Measurements from ENCODE around the gene GPRC5A. TPM values are rescaled to one million over a fixed set of nuclear protein-coding genes. Genes with fewer than 3 reads are reported as not detected.
A peak's percentile ranks its signal among the peaks of the same experiment; 100 is the strongest.

GPRC5A gene
- total and polyA plus RNA-seq, 2 experiments from 2014 or later: 0.16 to 0.38 TPM

DNA sequence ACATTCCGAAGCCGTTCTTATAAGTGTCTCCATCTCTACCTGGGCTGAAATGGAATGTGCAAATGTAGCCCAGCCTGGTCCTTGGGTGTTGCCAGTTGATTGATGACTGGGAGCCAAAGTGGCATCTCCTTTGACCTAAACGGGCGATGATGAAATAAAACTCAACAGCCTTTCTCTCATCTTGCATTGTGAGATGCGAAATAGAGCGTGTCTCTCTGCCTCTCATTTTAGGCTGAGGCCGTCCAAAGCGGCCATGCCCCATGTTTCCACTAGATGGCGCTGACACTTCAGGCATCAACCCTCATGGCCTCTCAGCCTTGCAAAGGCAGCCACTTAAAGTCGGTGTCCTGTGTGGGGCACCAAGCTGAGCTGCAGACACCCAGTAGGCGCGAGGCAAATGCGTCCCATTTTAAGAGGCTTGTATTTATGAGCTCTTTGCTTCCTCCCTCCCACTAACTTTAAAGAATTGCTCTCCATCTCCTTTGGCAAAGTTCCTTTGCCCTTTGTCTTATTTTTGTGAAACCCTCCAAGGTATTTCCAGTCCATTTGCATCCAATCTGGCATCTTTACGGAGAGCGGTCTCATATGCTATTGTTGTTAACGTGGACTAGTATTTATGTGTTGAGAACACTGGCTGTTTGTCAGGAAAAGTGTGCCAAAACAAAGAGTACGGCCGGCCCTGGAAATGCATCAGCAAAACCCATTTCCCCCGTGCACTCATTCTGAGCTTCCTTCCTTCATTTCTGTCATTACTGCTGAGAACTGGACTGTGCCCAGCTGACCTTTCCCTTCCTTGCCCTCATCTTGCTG lies 25.0 kb downstream of the GPRC5A start:
- H3K27me3 ChIP-seq (ENCODE audit: insufficient read depth): no peaks in the 10 kb centered on the region
- no peak overlapping the region for H3K4me3 ChIP-seq
- peaks cover 3% of the 10 kb centered on the region for H3K4me1 ChIP-seq (ENCODE audit: insufficient read depth)
- Mint-ChIP-seq H3K4me1 (peaks cover 23% of the 10 kb centered on the region), H3K27me3 (ENCODE audit: insufficient read depth, low read depth, poor library complexity) (peaks cover 9% of the 10 kb centered on the region), H3K4me3 (no peak overlapping the region), H3K36me3 (ENCODE audit: low read depth) (no peaks in the 10 kb centered on the region), H3K9me3 (no peaks in the 10 kb centered on the region), H3K27ac (no peak overlapping the region)
- no peaks in the 10 kb centered on the region for H4K20me1 ChIP-seq (replicated peaks; ENCODE audit: insufficient read depth)
- H3K79me2 ChIP-seq (replicated peaks; ENCODE audit: insufficient read depth): no peaks in the 10 kb centered on the region
- no peak overlapping the region for H3K27ac ChIP-seq (ENCODE audit: low read depth)
- H2AFZ ChIP-seq: peak overlapping the region; percentile 70; the same call in 1 of the 2 replicates
- H3F3A ChIP-seq (replicated peaks; ENCODE audit: low read depth): peaks cover 2% of the 10 kb centered on the region; the same call in 1 of the 2 replicates
- no peaks in the 10 kb centered on the region for H3K36me3 ChIP-seq (ENCODE audit: insufficient read depth)
- ATAC-seq: peak; percentile 95
- TF ChIP-seq POLR2AphosphoS5 (IDR thresholded peaks at IDR 0.05; ENCODE audit: low read depth): no peak
- TF ChIP-seq CTCF (conservative IDR thresholded peaks at IDR 0.05; ENCODE audit: low read depth in 2 of 2): peak; percentile 98 to 100
- H3K9me2 ChIP-seq (ENCODE audit: insufficient read depth): no peaks in the 10 kb centered on the region
- peak; percentile 87 for DNase-seq (ENCODE audit: low spot score)
- no peak overlapping the region for H3K4me2 ChIP-seq

GRCh38 chr12:12917517-12917916 lies 26.2 kb downstream of the GPRC5A start:
- Histone ChIP-seq H3K27me3 (ENCODE audit: insufficient read depth) (no peaks in the 10 kb centered on the region), H3K4me3 (no peak overlapping the region), H3K36me3 (ENCODE audit: insufficient read depth) (no peaks in the 10 kb centered on the region), H3K27ac (ENCODE audit: low read depth) (no peak overlapping the region), H2AFZ (no peak overlapping the region), H3K9me2 (ENCODE audit: insufficient read depth) (no peaks in the 10 kb centered on the region), H4K20me1 (replicated peaks; ENCODE audit: insufficient read depth) (no peaks in the 10 kb centered on the region), H3K4me2 (no peak overlapping the region), H3F3A (replicated peaks; ENCODE audit: low read depth) (peaks cover 4% of the 10 kb centered on the region; the same call in 1 of the 2 replicates), H3K4me1 (ENCODE audit: insufficient read depth) (peaks cover 7% of the 10 kb centered on the region), H3K79me2 (replicated peaks; ENCODE audit: insufficient read depth) (no peaks in the 10 kb centered on the region)
- no peak for DNase-seq (ENCODE audit: low spot score)
- Mint-ChIP-seq H3K9me3 (no peaks in the 10 kb centered on the region), H3K36me3 (ENCODE audit: low read depth) (no peaks in the 10 kb centered on the region), H3K4me3 (no peak overlapping the region), H3K27ac (no peak overlapping the region), H3K4me1 (peaks cover 33% of the 10 kb centered on the region), H3K27me3 (ENCODE audit: insufficient read depth, low read depth, poor library complexity) (peaks cover 11% of the 10 kb centered on the region)
- ATAC-seq: no peak
- TF ChIP-seq STAT1 (IDR thresholded peaks at IDR 0.05; ENCODE audit: unreplicated experiment) (no peak), EZH2phosphoT487 (IDR thresholded peaks at IDR 0.05; ENCODE audit: unreplicated experiment) (no peak), ZNF331 (CRISPR knock-in tag; IDR thresholded peaks at IDR 0.05; ENCODE audit: low read depth) (no peak), NANOG (IDR thresholded peaks at IDR 0.05; ENCODE audit: borderline replicate concordance) (no peak), POLR2AphosphoS5 (IDR thresholded peaks at IDR 0.05; ENCODE audit: low read depth) (no peak), ZNF114 (CRISPR knock-in tag; IDR thresholded peaks at IDR 0.05) (no peak), EZH2 (IDR thresholded peaks at IDR 0.05; ENCODE audit: low read depth, unreplicated experiment) (no peak), CREB1 (CRISPR knock-in tag; IDR thresholded peaks at IDR 0.05; ENCODE audit: low read depth) (no peak), CTCF (conservative IDR thresholded peaks at IDR 0.05; ENCODE audit: low read depth in 2 of 2) (no peak)
- TF ChIP-seq, protein P1, sequence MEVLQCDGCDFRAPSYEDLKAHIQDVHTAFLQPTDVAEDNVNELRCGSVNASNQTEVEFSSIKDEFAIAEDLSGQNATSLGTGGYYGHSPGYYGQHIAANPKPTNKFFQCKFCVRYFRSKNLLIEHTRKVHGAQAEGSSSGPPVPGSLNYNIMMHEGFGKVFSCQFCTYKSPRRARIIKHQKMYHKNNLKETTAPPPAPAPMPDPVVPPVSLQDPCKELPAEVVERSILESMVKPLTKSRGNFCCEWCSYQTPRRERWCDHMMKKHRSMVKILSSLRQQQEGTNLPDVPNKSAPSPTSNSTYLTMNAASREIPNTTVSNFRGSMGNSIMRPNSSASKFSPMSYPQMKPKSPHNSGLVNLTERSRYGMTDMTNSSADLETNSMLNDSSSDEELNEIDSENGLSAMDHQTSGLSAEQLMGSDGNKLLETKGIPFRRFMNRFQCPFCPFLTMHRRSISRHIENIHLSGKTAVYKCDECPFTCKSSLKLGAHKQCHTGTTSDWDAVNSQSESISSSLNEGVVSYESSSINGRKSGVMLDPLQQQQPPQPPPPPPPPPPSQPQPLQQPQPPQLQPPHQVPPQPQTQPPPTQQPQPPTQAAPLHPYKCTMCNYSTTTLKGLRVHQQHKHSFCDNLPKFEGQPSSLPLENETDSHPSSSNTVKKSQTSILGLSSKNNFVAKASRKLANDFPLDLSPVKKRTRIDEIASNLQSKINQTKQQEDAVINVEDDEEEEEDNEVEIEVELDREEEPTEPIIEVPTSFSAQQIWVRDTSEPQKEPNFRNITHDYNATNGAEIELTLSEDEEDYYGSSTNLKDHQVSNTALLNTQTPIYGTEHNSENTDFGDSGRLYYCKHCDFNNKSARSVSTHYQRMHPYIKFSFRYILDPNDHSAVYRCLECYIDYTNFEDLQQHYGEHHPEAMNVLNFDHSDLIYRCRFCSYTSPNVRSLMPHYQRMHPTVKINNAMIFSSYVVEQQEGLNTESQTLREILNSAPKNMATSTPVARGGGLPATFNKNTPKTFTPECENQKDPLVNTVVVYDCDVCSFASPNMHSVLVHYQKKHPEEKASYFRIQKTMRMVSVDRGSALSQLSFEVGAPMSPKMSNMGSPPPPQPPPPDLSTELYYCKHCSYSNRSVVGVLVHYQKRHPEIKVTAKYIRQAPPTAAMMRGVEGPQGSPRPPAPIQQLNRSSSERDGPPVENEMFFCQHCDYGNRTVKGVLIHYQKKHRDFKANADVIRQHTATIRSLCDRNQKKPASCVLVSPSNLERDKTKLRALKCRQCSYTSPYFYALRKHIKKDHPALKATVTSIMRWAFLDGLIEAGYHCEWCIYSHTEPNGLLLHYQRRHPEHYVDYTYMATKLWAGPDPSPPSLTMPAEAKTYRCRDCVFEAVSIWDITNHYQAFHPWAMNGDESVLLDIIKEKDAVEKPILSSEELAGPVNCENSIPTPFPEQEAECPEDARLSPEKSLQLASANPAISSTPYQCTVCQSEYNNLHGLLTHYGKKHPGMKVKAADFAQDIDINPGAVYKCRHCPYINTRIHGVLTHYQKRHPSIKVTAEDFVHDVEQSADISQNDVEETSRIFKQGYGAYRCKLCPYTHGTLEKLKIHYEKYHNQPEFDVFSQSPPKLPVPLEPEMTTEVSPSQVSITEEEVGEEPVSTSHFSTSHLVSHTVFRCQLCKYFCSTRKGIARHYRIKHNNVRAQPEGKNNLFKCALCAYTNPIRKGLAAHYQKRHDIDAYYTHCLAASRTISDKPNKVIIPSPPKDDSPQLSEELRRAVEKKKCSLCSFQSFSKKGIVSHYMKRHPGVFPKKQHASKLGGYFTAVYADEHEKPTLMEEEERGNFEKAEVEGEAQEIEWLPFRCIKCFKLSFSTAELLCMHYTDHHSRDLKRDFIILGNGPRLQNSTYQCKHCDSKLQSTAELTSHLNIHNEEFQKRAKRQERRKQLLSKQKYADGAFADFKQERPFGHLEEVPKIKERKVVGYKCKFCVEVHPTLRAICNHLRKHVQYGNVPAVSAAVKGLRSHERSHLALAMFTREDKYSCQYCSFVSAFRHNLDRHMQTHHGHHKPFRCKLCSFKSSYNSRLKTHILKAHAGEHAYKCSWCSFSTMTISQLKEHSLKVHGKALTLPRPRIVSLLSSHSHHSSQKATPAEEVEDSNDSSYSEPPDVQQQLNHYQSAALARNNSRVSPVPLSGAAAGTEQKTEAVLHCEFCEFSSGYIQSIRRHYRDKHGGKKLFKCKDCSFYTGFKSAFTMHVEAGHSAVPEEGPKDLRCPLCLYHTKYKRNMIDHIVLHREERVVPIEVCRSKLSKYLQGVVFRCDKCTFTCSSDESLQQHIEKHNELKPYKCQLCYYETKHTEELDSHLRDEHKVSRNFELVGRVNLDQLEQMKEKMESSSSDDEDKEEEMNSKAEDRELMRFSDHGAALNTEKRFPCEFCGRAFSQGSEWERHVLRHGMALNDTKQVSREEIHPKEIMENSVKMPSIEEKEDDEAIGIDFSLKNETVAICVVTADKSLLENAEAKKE (CRISPR knock-in tag; IDR thresholded peaks at IDR 0.05): no peak

Data from GM23338 (cell line).